HG03457 (cell line): Measurements from ENCODE around the gene ANXA9.

Experiments
- ATAC-seq: cut with Tn5 transposase; IDR thresholded peaks from one replicate; pipeline ENCODE4 v1.9.1; 2021; ENCODE audit warnings: moderate number of reproducible peaks; ENCODE audit not compliant: unreplicated experiment

Gene ANXA9

GRCh38 chr1:150981805-150982712 lies at the start of gene ANXA9:
TSS of gene ANXA9 (plus strand) at chr1:150982292. CDS start at chr1:150983106, 814 bp downstream.
- ATAC-seq = no peak

GRCh38 chr1:150944856-150945255 lies 37.2 kb upstream of the ANXA9 start:
- ATAC-seq = no peak

- ATAC-seq = no peak
Measured at GRCh38 chr1:150954708-150955107, 27.4 kb upstream of the ANXA9 start.

- no peak for ATAC-seq
Measured at GRCh38 chr1:150955280-150955679, 26.8 kb upstream of the ANXA9 start.

GRCh38 chr1:150957666-150958065 lies 24.4 kb upstream of the ANXA9 start:
- ATAC-seq = no peak

DNA sequence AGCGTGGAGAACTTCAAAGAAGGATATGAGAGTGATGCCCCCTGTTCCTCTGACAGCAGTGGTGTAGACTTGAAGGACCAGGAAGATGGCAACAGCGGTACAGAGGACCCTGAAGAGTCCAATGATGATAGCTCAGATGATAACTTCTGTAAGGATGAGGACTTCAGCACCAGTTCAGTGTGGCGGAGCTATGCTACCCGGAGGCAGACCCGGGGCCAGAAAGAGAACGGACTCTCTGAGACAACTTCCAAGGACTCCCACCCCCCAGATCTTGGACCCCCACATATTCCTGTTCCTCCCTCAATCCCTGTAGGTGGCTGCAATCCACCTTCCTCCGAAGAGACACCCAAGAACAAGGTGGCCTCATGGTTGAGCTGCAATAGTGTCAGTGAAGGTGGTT lies 21.4 kb upstream of the ANXA9 start:
- ATAC-seq = no peak

GRCh38 chr1:150961756-150962155 lies 20.3 kb upstream of the ANXA9 start:
- ATAC-seq = no peak

- ATAC-seq = no peak
Measured at GRCh38 chr1:150963321-150964163, 18.6 kb upstream of the ANXA9 start.

- ATAC-seq = no peak
Measured at GRCh38 chr1:150964164-150964489, 18.0 kb upstream of the ANXA9 start.

- no peak for ATAC-seq
Measured at GRCh38 chr1:150965605-150966004, 16.5 kb upstream of the ANXA9 start.

DNA sequence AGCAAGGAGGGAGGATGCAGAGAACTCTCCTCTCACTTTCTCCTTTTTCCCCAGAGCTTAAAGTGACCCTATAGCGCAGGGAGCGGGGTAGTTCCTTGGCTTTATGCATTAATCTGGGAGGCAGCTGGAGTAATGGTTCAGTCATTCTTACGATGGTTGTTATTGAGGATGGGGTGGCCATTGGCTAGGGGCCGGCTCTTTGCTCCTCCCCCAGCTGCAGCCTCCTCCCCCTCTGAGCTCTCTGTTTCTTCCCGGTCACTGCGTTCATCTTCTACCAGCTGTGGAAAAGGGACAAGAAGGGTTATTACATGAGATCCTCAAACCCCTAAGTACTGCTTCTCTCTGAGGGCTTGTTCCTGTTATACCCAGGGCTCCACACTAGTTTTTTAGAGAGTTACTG lies 16.1 kb upstream of the ANXA9 start:
- no peak for ATAC-seq

DNA sequence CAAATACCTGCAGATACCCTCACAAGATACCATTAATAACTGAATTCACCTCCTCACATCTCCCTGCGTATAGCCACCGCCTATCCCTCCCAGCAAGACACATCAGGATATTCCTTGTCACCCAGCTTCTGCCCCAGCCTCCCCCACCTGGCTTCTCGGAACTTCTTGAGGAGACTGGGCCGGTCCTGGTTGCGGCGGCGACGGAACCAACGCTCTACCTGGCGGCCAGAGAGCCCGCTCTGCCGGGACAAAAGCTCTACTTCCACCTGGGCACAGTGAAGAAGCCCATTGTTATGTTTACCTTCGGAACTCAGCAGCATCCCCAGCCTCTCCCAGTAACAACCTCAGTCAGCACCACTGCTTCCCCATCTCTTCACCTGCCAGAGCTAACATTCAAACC lies 14.2 kb upstream of the ANXA9 start:
- ATAC-seq = no peak

- ATAC-seq = no peak
Measured at GRCh38 chr1:150968491-150968890, 13.6 kb upstream of the ANXA9 start.

GRCh38 chr1:150969626-150970025 lies 12.5 kb upstream of the ANXA9 start:
- ATAC-seq = no peak

DNA sequence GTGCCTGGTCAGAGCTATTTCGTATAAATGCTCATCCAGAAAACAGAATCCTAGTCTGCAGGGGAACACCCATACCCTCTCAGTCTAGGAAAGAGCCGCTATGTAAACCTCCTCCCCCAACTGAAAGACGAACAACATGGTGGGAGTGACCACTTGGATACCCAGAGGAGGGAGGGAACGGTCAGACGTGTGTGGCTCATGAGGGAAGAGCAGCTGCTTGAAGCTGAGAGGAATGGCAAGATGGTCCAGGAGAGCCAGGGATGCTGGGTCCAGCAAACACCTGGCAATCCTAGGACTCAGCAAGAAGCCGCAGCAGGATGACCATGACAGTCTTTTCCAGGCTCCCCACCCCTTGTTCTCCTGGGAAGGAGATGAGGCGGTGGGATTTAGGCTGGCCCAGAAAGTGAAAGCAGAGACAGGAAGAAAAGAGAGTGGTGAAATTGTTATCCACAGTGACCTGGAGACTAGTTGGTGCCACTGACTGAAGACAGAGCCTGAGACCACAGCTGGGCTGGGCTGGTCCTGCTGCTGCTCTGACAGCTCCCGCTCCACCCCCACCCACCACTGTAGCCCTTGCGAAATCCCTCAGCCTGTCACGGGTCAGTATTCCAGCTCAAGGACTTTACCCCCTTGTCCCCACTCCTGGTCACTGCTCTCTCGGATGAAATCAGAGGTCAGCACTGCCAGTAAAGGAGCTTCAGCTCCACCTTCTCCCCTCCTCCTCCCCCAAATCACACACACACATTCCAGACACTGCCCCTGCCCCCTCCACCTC lies 11.1 kb upstream of the ANXA9 start:
- no peak for ATAC-seq

GRCh38 chr1:150971583-150972416 lies 10.3 kb upstream of the ANXA9 start:
- ATAC-seq = no peak

DNA sequence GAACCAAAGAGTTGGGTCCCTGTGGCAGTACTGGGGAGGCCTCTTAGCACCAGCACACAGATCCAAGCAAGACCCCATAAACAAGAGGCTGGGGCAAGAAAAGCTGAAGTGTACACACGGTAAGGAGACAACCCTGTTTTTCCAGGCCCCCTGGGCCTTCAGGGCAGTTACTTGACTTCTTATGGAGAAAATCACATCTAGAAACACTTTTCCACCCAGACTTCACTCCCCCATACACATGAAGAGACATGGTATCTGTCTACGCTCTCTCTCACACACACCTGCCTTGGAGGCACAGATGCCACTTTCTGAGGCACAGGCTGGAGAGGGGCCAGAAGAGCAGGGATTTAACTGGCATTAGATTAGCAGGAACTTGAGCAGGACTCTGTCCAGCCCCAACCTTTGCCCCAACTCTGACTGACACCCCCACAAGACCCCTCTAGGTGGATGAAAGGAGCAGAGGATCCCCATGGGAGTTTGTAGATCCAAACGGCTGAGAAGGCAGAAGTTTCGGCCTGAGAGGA lies 9.6 kb upstream of the ANXA9 start:
- ATAC-seq = no peak

GRCh38 chr1:150973258-150973835 lies 8.7 kb upstream of the ANXA9 start:
- ATAC-seq = no peak

DNA sequence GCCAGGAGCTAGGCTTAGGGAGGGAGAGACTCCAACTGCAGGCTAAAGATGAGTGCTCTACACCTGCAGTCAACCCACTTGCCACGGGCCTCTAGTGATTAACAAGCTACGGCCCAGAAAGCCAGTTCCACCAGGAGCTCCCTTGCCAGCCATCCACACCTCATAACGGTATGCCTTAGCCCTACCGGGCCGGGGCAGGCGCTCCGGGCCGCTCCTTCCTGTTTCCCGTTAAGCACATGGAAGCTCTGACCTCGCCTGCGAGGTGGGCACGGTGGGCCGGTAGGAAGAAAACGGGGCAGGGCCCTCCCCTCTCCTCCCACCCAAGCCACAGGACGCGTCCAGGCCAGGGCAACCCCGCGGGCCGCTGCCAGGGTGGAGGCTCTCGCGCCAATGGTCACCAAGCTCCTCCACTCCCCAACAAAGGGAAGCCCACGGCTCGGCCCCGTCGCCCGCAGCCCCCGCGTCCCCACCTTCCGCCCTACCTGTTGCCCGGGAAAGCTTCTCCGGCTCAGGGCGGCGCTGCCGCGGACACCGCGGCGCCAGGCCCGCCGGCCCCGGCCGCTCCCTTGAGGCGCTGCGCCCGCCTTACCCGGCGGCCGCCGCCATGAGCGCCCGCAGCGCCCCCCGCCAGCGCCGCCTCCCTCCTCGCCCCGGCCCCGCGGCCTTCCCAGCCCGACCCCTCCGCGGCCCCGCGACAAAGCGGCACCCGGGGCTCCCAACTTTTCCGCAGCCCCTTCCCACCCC lies 8.1 kb upstream of the ANXA9 start:
- ATAC-seq = no peak
